ENCODE results near the gene SLFN11. TPM values are rescaled to one million over a fixed set of nuclear protein-coding genes. Genes with fewer than 3 reads are reported as not detected.
A peak's percentile ranks its signal among the peaks of the same experiment; 100 is the strongest.

The SLFN11 gene
- total and polyA plus RNA-seq, 9 of the 15 experiments (the other 6 are each of a cell fraction or from before 2014, with no cell fraction given) = 0.04 to 0.21 TPM; not detected in 7

GRCh38 chr17:35312790-35313711 lies 60.4 kb downstream of the SLFN11 start (continued):
- TF ChIP-seq RAD21 (CRISPR knock-in tag; conservative IDR thresholded peaks at IDR 0.05 in 1 of 2, IDR thresholded peaks at IDR 0.05 in 1 of 2) (peak; percentile 69 to 85), CBX1 (IDR thresholded peaks at IDR 0.05; ENCODE audit: low read depth) (no peak), USF2 (CRISPR knock-in tag; IDR thresholded peaks at IDR 0.05) (no peak), CTCF (IDR thresholded peaks at IDR 0.05 in 2 of 3, conservative IDR thresholded peaks at IDR 0.05 in 1 of 3; ENCODE audit: insufficient read depth in 2 of 3, low read depth in 1 of 3, low read length in 3 of 3) (peak; percentile 70 to 83 (median 82)), GABPB1 (CRISPR knock-in tag; IDR thresholded peaks at IDR 0.05) (no peak), EGR1 (conservative IDR thresholded peaks at IDR 0.05) (0 out of 2 replicates have a peak, but pooled peaks have one; percentile 4), ZNF408 (CRISPR knock-in tag; IDR thresholded peaks at IDR 0.05; ENCODE audit: low read depth) (no peak), HCFC1 (IDR thresholded peaks at IDR 0.05; ENCODE audit: low read depth, low read length) (no peak), ZNF253 (CRISPR knock-in tag; conservative IDR thresholded peaks at IDR 0.05) (no peak), MNT (conservative IDR thresholded peaks at IDR 0.05) (no peak), ZBTB7A (IDR thresholded peaks at IDR 0.05; ENCODE audit: borderline replicate concordance, control insufficient read depth, low read depth, low read length) (no peak), CSDE1 (IDR thresholded peaks at IDR 0.05) (no peak), ZSCAN29 (IDR thresholded peaks at IDR 0.05) (no peak), HMGXB4 (CRISPR knock-in tag; IDR thresholded peaks at IDR 0.05) (no peak), DEAF1 (CRISPR knock-in tag; IDR thresholded peaks at IDR 0.05) (peak; percentile 22; the same call in 1 of the 2 replicates), L3MBTL2 (IDR thresholded peaks at IDR 0.05) (no peak)

Measured in K562 (cell line).